Body of pancreas (tissue), 4 donors: ENCODE measurements around the gene IL22RA2.

Experiments used
- POLR2A ChIP-seq, 3 donors: fragments of 450-650 bp; IDR thresholded peaks; one replicate each; pipeline ENCODE4 v1.6.1; 2016; ENCODE audit warnings: antibody characterized with exemption in 3 of 3, mild to moderate bottlenecking in 2 of 3
- TF ChIP-seq, protein P1 (sequence below), 7 experiments: fragments of 450-650 bp in 4 of 7; fragments of 200-600 bp in 3 of 7; sonication (generic) in 3 of 7; IDR thresholded peaks; one replicate each; pipeline ENCODE4 v1.5.1; 2016 to 2019; ENCODE audit warnings: antibody characterized with exemption in 7 of 7

- TF ChIP-seq POLR2A (IDR thresholded peaks at IDR 0.05): no peak
- TF ChIP-seq, protein P1, sequence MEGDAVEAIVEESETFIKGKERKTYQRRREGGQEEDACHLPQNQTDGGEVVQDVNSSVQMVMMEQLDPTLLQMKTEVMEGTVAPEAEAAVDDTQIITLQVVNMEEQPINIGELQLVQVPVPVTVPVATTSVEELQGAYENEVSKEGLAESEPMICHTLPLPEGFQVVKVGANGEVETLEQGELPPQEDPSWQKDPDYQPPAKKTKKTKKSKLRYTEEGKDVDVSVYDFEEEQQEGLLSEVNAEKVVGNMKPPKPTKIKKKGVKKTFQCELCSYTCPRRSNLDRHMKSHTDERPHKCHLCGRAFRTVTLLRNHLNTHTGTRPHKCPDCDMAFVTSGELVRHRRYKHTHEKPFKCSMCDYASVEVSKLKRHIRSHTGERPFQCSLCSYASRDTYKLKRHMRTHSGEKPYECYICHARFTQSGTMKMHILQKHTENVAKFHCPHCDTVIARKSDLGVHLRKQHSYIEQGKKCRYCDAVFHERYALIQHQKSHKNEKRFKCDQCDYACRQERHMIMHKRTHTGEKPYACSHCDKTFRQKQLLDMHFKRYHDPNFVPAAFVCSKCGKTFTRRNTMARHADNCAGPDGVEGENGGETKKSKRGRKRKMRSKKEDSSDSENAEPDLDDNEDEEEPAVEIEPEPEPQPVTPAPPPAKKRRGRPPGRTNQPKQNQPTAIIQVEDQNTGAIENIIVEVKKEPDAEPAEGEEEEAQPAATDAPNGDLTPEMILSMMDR (IDR thresholded peaks at IDR 0.05): peak; percentile 55 to 81 (median 77)
Observed at GRCh38 chr6:137094411-137095008, 78.9 kb downstream of the IL22RA2 start.
